Endodermal cell (in vitro differentiated cells): Measurements from ENCODE around the gene CNNM4. TPM values are rescaled to one million over a fixed set of nuclear protein-coding genes. Genes with fewer than 3 reads are reported as not detected.

Experiments used
- DNase-seq: peaks from one replicate; pipeline ENCODE4 v3.0.0-alpha.2; 2017
- H3K27ac ChIP-seq: 2 replicates; pipeline ENCODE4 v1.5.1; 2013; ENCODE audit warnings: mild to moderate bottlenecking, low read depth, low read length, moderate library complexity
- H3K27me3 ChIP-seq: 2 replicates; pipeline ENCODE4 v1.6.1; 2013; ENCODE audit warnings: mild to moderate bottlenecking, low read length, moderate library complexity; ENCODE audit not compliant: insufficient read depth, control insufficient read depth, poor library complexity, severe bottlenecking
- H3K36me3 ChIP-seq: 2 replicates; pipeline ENCODE4 v1.7.0; 2013; ENCODE audit warnings: mild to moderate bottlenecking, low read length, moderate library complexity; ENCODE audit not compliant: control insufficient read depth, insufficient read depth
- H3K4me1 ChIP-seq: one replicate; pipeline ENCODE4 v1.7.0; 2013; ENCODE audit warnings: low read length; ENCODE audit not compliant: control insufficient read depth, insufficient read depth
- H3K4me3 ChIP-seq: 2 replicates; pipeline ENCODE4 v1.5.1; 2013; ENCODE audit warnings: mild to moderate bottlenecking, low read length, moderate library complexity
- H3K9ac ChIP-seq: 2 replicates; pipeline ENCODE4 v1.6.1; 2013; ENCODE audit warnings: mild to moderate bottlenecking, low read length, moderate library complexity; ENCODE audit not compliant: poor library complexity, severe bottlenecking; ENCODE audit errors: extremely low read depth
- H3K9me3 ChIP-seq: 2 replicates; pipeline ENCODE4 v1.6.1; 2013; ENCODE audit warnings: mild to moderate bottlenecking, low read length, moderate library complexity; ENCODE audit not compliant: control insufficient read depth
- H3K27ac Mint-ChIP-seq: 2 replicates; pipeline ENCODE4 v1.8.0; 2020; ENCODE audit warnings: mixed read lengths
- H3K27me3 Mint-ChIP-seq: 2 replicates; pipeline ENCODE4 v1.8.0; 2021; ENCODE audit warnings: mild to moderate bottlenecking, mixed read lengths; ENCODE audit not compliant: insufficient read depth
- H3K36me3 Mint-ChIP-seq: 2 replicates; pipeline ENCODE4 v1.8.0; 2020; ENCODE audit warnings: low read depth, mixed read lengths
- H3K4me1 Mint-ChIP-seq: 2 replicates; pipeline ENCODE4 v1.8.0; 2020; ENCODE audit warnings: mixed read lengths
- H3K4me3 Mint-ChIP-seq: 2 replicates; pipeline ENCODE4 v1.8.0; 2020; ENCODE audit warnings: mild to moderate bottlenecking, moderate library complexity, mixed read lengths
- H3K9me3 Mint-ChIP-seq: 2 replicates; pipeline ENCODE4 v1.8.0; 2020; ENCODE audit warnings: mild to moderate bottlenecking, mixed read lengths
- WGBS, 2 experiments: methylation state at CpG; one replicate each; pipeline versions ENCODE4 v1.1.5 to v1.1.7; 2013; ENCODE audit warnings: missing lambda C conversion rate in 2 of 2, mixed read lengths in 1 of 2; ENCODE audit not compliant: insufficient coverage in 1 of 2, insufficient read length in 1 of 2; 5-methylcytosine and 5-hydroxymethylcytosine counted together
- total RNA-seq, 2 donors: library from RNA; stranded (reverse); fragmentation: NEBNext Ultra II Directional in 1 of 2; extraction: Animal tissue kit (Norgen Biotek cat#: 25700) in 1 of 2; gene quantifications; 2 replicates in 1 of 2; 3 replicates in 1 of 2; pipeline ENCODE4 v1.2.1, GENCODE V29; 2021
- TF ChIP-seq, protein P1 (sequence below): fragments of 200-600 bp; sonication (generic); conservative IDR thresholded peaks from 2 replicates; pipeline ENCODE4 v1.5.0; 2021; ENCODE audit warnings: antibody characterized with exemption, mild to moderate bottlenecking

The CNNM4 gene
- total RNA-seq, 2 donors from 2014 or later, result 22.3 to 27.5 TPM

- peak; percentile 73 for DNase-seq
- peaks cover 13% of the 10 kb centered on the region for H3K4me1 ChIP-seq
- H3K9ac ChIP-seq, result no peak overlapping the region
- peak overlapping the region; percentile 95 for H3K27ac ChIP-seq
- no peak overlapping the region for H3K4me3 ChIP-seq
- Mint-ChIP-seq H3K27me3 (no peaks in the 10 kb centered on the region), H3K36me3 (peaks cover 75% of the 10 kb centered on the region), H3K27ac (no peak overlapping the region), H3K4me3 (no peak overlapping the region), H3K4me1 (peaks cover 6% of the 10 kb centered on the region), H3K9me3 (no peaks in the 10 kb centered on the region)
- WGBS, 2 experiments, result 93 to 96% methylated on average over 4 to 10 of the region's 10 CpGs
- H3K9me3 ChIP-seq, result no peaks in the 10 kb centered on the region
- H3K36me3 ChIP-seq, result peaks cover 62% of the 10 kb centered on the region
- no peaks in the 10 kb centered on the region for H3K27me3 ChIP-seq
- TF ChIP-seq, protein P1, sequence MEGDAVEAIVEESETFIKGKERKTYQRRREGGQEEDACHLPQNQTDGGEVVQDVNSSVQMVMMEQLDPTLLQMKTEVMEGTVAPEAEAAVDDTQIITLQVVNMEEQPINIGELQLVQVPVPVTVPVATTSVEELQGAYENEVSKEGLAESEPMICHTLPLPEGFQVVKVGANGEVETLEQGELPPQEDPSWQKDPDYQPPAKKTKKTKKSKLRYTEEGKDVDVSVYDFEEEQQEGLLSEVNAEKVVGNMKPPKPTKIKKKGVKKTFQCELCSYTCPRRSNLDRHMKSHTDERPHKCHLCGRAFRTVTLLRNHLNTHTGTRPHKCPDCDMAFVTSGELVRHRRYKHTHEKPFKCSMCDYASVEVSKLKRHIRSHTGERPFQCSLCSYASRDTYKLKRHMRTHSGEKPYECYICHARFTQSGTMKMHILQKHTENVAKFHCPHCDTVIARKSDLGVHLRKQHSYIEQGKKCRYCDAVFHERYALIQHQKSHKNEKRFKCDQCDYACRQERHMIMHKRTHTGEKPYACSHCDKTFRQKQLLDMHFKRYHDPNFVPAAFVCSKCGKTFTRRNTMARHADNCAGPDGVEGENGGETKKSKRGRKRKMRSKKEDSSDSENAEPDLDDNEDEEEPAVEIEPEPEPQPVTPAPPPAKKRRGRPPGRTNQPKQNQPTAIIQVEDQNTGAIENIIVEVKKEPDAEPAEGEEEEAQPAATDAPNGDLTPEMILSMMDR, result no peak
Observed at GRCh38 chr2:96831679-96832078, 71.0 kb downstream of the CNNM4 start.

DNA sequence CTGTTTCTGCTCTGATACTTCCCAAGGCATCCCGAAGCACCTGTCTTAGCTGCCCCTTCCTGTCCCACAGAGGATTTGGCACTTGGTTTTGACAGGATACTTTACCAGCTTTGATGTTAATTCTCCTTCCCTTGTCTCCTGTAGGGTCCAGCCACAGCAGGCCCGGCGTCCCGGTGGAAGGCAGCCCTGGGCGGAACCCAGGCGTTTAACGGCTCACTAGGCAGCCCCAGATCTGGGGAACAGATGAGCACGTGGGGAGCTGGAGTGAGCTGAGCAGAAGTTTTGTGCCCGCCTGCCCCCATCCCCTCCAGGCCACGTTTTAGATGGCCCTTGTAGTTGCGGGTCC is 71.7 kb downstream of the CNNM4 start:
- no peak overlapping the region for H3K9ac ChIP-seq
- no peaks in the 10 kb centered on the region for H3K9me3 ChIP-seq
- Mint-ChIP-seq H3K36me3 (peaks cover 74% of the 10 kb centered on the region), H3K27ac (peak overlapping the region; percentile 97), H3K4me1 (peaks cover 6% of the 10 kb centered on the region), H3K9me3 (no peaks in the 10 kb centered on the region), H3K4me3 (no peak overlapping the region), H3K27me3 (no peaks in the 10 kb centered on the region)
- H3K36me3 ChIP-seq, result peaks cover 62% of the 10 kb centered on the region
- WGBS, 2 experiments, result 76 to 89% methylated on average over 1 to 11 of the region's 11 CpGs
- DNase-seq, result no peak
- peak overlapping the region; percentile 95 for H3K27ac ChIP-seq
- H3K4me3 ChIP-seq, result no peak overlapping the region
- no peaks in the 10 kb centered on the region for H3K27me3 ChIP-seq
- H3K4me1 ChIP-seq, result peaks cover 13% of the 10 kb centered on the region
- TF ChIP-seq, protein P1, result no peak

DNA sequence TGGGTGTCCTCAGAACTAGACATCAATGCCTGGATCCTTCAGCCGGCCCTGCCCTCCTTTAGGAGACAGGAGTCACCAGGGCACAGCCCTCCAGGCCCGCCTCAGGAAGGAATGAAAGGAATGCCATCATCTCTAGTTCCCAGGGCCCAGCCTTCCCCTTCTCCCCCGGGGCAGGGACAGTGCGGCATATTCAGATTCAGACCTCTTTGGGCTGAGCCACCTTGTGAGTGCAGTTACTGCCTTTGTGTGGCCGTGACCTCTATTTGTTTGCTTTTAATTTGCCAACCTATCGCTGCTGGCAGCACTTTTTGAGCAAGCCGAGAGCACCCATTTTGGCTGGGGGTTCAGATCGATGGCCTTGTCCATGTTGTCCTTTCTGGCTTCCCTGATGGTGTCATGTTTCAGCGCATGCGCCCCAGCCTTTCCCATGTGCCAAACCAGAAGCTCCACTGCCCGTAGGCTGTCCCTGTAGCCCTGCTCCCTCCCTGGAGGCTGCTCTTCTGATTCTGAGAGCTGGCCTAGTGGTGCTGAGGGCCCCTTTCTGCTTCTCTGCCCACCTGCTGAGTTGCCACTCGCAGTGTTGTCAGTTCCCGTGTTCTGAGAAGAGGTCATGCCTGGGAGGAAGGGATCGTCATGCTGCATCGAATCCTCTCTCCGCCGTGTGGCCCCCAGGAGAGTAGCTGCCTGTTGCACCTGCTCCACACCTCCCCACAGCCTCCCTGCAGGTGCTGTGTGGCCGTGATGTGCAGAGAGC is 72.2 kb downstream of the CNNM4 start:
- Histone ChIP-seq H3K27me3 (no peaks in the 10 kb centered on the region), H3K9ac (peak overlapping the region; percentile 28), H3K4me1 (peaks cover 13% of the 10 kb centered on the region), H3K4me3 (no peak overlapping the region), H3K27ac (peak overlapping the region; percentile 95), H3K36me3 (peaks cover 56% of the 10 kb centered on the region), H3K9me3 (no peaks in the 10 kb centered on the region)
- Mint-ChIP-seq H3K27ac (peak overlapping the region; percentile 97), H3K4me1 (peaks cover 6% of the 10 kb centered on the region), H3K27me3 (no peaks in the 10 kb centered on the region), H3K9me3 (no peaks in the 10 kb centered on the region), H3K36me3 (peaks cover 70% of the 10 kb centered on the region), H3K4me3 (peak overlapping the region; percentile 13)
- TF ChIP-seq, protein P1, result peak; percentile 18
- WGBS, 2 experiments, result 29 to 55% methylated on average over 11 to 18 of the region's 18 CpGs
- DNase-seq, result peak; percentile 93
